Measurements from ENCODE around the gene NOS3. TPM values are rescaled to one million over a fixed set of nuclear protein-coding genes. Genes with fewer than 3 reads are reported as not detected.

The NOS3 gene
- total and polyA plus RNA-seq, 10 donors, result 11.9 to 455 (median 164) TPM

DNA sequence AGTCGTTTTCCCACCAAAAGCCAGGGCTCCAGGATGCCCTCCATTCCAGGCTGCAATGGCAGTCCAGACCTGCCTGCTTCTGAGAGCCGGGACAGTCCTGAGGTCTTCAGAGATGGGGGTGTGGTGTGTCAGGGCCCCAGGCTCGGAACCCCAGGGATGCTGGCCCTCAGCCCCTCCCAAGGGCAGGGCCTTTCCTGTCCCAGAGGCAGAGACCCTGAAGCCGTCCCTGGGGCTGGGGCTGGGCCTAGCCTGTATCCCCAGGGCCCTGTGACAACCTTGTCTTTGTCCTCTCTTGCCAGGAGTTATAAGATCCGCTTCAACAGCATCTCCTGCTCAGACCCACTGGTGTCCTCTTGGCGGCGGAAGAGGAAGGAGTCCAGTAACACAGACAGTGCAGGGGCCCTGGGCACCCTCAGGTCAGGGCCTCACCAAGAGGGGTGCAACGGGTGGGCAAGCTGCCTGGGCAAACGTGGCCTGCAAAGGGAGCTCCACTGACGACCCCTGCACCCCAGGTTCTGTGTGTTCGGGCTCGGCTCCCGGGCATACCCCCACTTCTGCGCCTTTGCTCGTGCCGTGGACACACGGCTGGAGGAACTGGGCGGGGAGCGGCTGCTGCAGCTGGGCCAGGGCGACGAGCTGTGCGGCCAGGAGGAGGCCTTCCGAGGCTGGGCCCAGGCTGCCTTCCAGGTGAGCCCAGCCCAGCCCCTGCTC lies 15.9 kb downstream of the NOS3 start:
- DNase-seq, result no peak
- intact Hi-C loops (cut with DNase I; ENCODE audit: low total_unique reads), result no loop called here
- Histone ChIP-seq H3K9me3 (no peaks in the 10 kb centered on the region), H3K4me3 (peak overlapping the region in 1 of 8 donors; percentile 59), H3K27ac (peak overlapping the region in 7 of 8 donors; percentile 38 to 83 (median 77)), H3K36me3 (peaks cover 0 to 59% (median 6%) of the 10 kb centered on the region in 6 donors), H3K27me3 (replicated peaks in 1 of 7) (peaks cover 0 to 19% (median 0%) of the 10 kb centered on the region in 7 donors), H3K4me1 (peaks cover 51 to 83% (median 66%) of the 10 kb centered on the region in 6 donors)
- TF ChIP-seq POLR2AphosphoS5 (IDR thresholded peaks at IDR 0.05) (peak; percentile 18 to 59 (median 53)), POLR2A (IDR thresholded peaks at IDR 0.05) (no peak)
- 78 to 80% (median 79%) methylated on average over 12 to 23 of the region's 23 CpGs for WGBS, 5 donors

GRCh38 chr7:151007469-151007898 lies 16.7 kb downstream of the NOS3 start:
- WGBS, 5 donors, result 44 to 76% (median 57%) methylated on average over 7 of the region's 7 CpGs
- Histone ChIP-seq H3K4me1 (peaks cover 56 to 88% (median 72%) of the 10 kb centered on the region in 6 donors), H3K27ac (peak overlapping the region; percentile 43 to 83 (median 77)), H3K27me3 (replicated peaks in 1 of 7) (peaks cover 0 to 23% (median 0%) of the 10 kb centered on the region in 7 donors), H3K4me3 (peak overlapping the region in 2 of 8 donors; percentile 36 to 59), H3K9me3 (no peaks in the 10 kb centered on the region), H3K36me3 (peaks cover 0 to 53% (median 6%) of the 10 kb centered on the region in 6 donors)
- TF ChIP-seq POLR2AphosphoS5 (IDR thresholded peaks at IDR 0.05), result peak; percentile 55 to 75 (median 60)
- TF ChIP-seq, protein P1, sequence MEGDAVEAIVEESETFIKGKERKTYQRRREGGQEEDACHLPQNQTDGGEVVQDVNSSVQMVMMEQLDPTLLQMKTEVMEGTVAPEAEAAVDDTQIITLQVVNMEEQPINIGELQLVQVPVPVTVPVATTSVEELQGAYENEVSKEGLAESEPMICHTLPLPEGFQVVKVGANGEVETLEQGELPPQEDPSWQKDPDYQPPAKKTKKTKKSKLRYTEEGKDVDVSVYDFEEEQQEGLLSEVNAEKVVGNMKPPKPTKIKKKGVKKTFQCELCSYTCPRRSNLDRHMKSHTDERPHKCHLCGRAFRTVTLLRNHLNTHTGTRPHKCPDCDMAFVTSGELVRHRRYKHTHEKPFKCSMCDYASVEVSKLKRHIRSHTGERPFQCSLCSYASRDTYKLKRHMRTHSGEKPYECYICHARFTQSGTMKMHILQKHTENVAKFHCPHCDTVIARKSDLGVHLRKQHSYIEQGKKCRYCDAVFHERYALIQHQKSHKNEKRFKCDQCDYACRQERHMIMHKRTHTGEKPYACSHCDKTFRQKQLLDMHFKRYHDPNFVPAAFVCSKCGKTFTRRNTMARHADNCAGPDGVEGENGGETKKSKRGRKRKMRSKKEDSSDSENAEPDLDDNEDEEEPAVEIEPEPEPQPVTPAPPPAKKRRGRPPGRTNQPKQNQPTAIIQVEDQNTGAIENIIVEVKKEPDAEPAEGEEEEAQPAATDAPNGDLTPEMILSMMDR (IDR thresholded peaks at IDR 0.05 in 8 of 11, conservative IDR thresholded peaks at IDR 0.05 in 3 of 11), result no peak
- DNase-seq, result peak; percentile 85
- intact Hi-C loops (cut with DNase I; ENCODE audit: low total_unique reads), result no loop called here

DNA sequence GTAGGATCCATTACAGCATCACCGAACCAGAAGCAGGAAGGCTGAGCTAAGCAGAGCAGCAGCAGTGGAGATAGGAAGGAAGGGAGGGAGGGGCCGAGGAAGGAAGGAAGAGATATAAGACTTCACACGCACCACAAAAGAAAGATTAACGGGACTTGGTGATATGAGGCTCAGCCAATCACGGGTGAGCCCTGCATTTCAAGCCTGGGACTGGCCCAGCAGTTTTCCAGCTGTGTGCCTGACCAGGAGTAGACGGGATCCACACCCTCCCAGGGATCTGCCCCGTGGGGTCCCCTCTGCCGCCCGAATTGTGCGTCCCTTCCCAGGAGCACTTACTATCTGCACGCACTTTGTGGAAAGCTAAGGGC lies 17.3 kb downstream of the NOS3 start:
- Histone ChIP-seq H3K36me3 (peaks cover 0 to 53% (median 5%) of the 10 kb centered on the region in 6 donors), H3K4me1 (peaks cover 62 to 91% (median 78%) of the 10 kb centered on the region in 6 donors), H3K27me3 (replicated peaks in 1 of 7) (peaks cover 0 to 30% (median 0%) of the 10 kb centered on the region in 7 donors), H3K9me3 (no peaks in the 10 kb centered on the region), H3K4me3 (peak overlapping the region in 6 of 8 donors; percentile 19 to 59 (median 29)), H3K27ac (peak overlapping the region; percentile 43 to 83 (median 77))
- intact Hi-C loops (cut with DNase I; ENCODE audit: low total_unique reads), result no loop called here
- TF ChIP-seq POLR2A (IDR thresholded peaks at IDR 0.05), result no peak
- TF ChIP-seq, protein P1 (IDR thresholded peaks at IDR 0.05 in 8 of 11, conservative IDR thresholded peaks at IDR 0.05 in 3 of 11), result no peak
- TF ChIP-seq POLR2AphosphoS5 (IDR thresholded peaks at IDR 0.05), result peak in 1 of 3 donors; percentile 69
- no peak for DNase-seq
- 22 to 34% (median 23%) methylated on average over 11 of the region's 11 CpGs for WGBS, 5 donors

GRCh38 chr7:151008511-151009323 lies 17.9 kb downstream of the NOS3 start:
- TF ChIP-seq POLR2A (IDR thresholded peaks at IDR 0.05) (no peak), POLR2AphosphoS5 (IDR thresholded peaks at IDR 0.05) (peak; percentile 68 to 86 (median 84))
- TF ChIP-seq, protein P1 (IDR thresholded peaks at IDR 0.05 in 8 of 11, conservative IDR thresholded peaks at IDR 0.05 in 3 of 11), result peak; percentile 20 to 93 (median 83)
- intact Hi-C loops (cut with DNase I; ENCODE audit: low total_unique reads), result no loop called here
- H3K27me3 ChIP-seq (replicated peaks in 1 of 7), result peaks cover 0 to 36% (median 0%) of the 10 kb centered on the region in 7 donors
- peak overlapping the region in 6 of 8 donors; percentile 19 to 59 (median 29) for H3K4me3 ChIP-seq
- peaks cover 0 to 53% (median 4%) of the 10 kb centered on the region in 6 donors for H3K36me3 ChIP-seq
- 41 to 63% (median 49%) methylated on average over 21 to 40 of the region's 40 CpGs for WGBS, 5 donors
- H3K27ac ChIP-seq, result peak overlapping the region; percentile 43 to 83 (median 77)
- H3K9me3 ChIP-seq, result no peaks in the 10 kb centered on the region
- H3K4me1 ChIP-seq, result peaks cover 67 to 97% (median 83%) of the 10 kb centered on the region in 6 donors
- DNase-seq, result peak; percentile 96

All from spleen (tissue), 11 donors.